Panc1 (cell line): Measurements from ENCODE around the gene DLGAP1. TPM values are rescaled to one million over a fixed set of nuclear protein-coding genes. Genes with fewer than 3 reads are reported as not detected.

Experiments used
- ATAC-seq: fragments of 200-7000 bp; cut with Tn5 transposase; 2 replicates; pipeline ENCODE4 v1.9.1; 2020; ENCODE audit warnings: mild to moderate bottlenecking, moderate library complexity
- BruUV-seq: library from RNA; stranded (reverse); fragments of 400-500 nt; replicated peaks from 2 replicates; lab custom pipeline; 2021; lab: Mats Ljungman, UMichigan
- CTCF ChIA-PET: fragments of 300-600 bp; sonication (Branson Sonifier 250); formaldehyde crosslinking; loops from one replicate; lab custom pipeline; 2022; ENCODE audit warnings: antibody characterized with exemption; lab: Charles Lee
- POLR2A ChIA-PET: fragments of 300-600 bp; sonication (Branson Sonifier 250); formaldehyde crosslinking; loops from one replicate; lab custom pipeline; 2022; ENCODE audit warnings: antibody characterized with exemption; lab: Charles Lee
- DNase-seq: peaks from one replicate; pipeline ENCODE4 v3.0.0-alpha.2; 2010; ENCODE audit warnings: low read depth, low spot score
- H3K27ac ChIP-seq: 2 replicates; pipeline ENCODE4 v1.5.1; 2011; ENCODE audit warnings: mild to moderate bottlenecking, low read length, inconsistent platforms
- H3K27me3 ChIP-seq: fragments of 200-500 bp; sonication (Bioruptor generic); 2 replicates; pipeline ENCODE4 v1.6.0; 2014; ENCODE audit warnings: low read length, inconsistent platforms; ENCODE audit not compliant: control insufficient read depth, insufficient read depth
- H3K36me3 ChIP-seq: fragments of 200-500 bp; sonication (Bioruptor generic); 2 replicates; pipeline ENCODE4 v1.5.1; 2014; ENCODE audit warnings: inconsistent platforms, mild to moderate bottlenecking, low read length, moderate library complexity; ENCODE audit not compliant: control insufficient read depth, insufficient read depth
- H3K4me1 ChIP-seq: 2 replicates; pipeline ENCODE4 v1.5.1; 2011; ENCODE audit warnings: inconsistent platforms, mild to moderate bottlenecking, low read length, moderate library complexity; ENCODE audit not compliant: control insufficient read depth, insufficient read depth
- H3K4me3 ChIP-seq, 2 experiments: 2 replicates each; pipeline ENCODE4 v1.5.1; 2011 to 2012; ENCODE audit warnings: low read depth in 2 of 2, low read length in 2 of 2, mild to moderate bottlenecking in 2 of 2, inconsistent platforms in 1 of 2, moderate library complexity in 1 of 2
- H3K9me3 ChIP-seq: fragments of 200-500 bp; sonication (Bioruptor generic); 2 replicates; pipeline ENCODE4 v1.5.1; 2014; ENCODE audit warnings: low read depth, mild to moderate bottlenecking, inconsistent platforms, low read length, moderate library complexity; ENCODE audit not compliant: control insufficient read depth, insufficient read depth
- POLR2AphosphoS5 ChIP-seq: IDR thresholded peaks from 2 replicates; pipeline ENCODE4 v1.6.1; 2012; ENCODE audit warnings: mild to moderate bottlenecking, low read depth, low read length, moderate library complexity
- SIN3A ChIP-seq: IDR thresholded peaks from 2 replicates; pipeline ENCODE4 v1.6.1; 2012; ENCODE audit warnings: low read depth, mild to moderate bottlenecking, low read length, moderate library complexity, borderline replicate concordance; ENCODE audit not compliant: insufficient read depth
- TCF7L2 ChIP-seq: IDR thresholded peaks from 2 replicates; pipeline ENCODE4 v1.6.1; 2011; ENCODE audit warnings: mild to moderate bottlenecking, low read depth, low read length, inconsistent platforms
- in situ Hi-C: cut with HindIII; loops from 2 replicates; pipeline ENCODE4 v1.10.0; 2016; ENCODE audit warnings: low sequenced_read_pairs, low pct_unique_long_range_greater_than_20kb
- intact Hi-C: fragments of 100-400 bp; cut with micrococcal nuclease; formaldehyde crosslinking; loops from one replicate; pipeline ENCODE4 v1.10.0; 2022; ENCODE audit not compliant: unreplicated experiment
- total RNA-seq: library from RNA; stranded (reverse); gene quantifications from one replicate; pipeline ENCODE4 v1.2.1, GENCODE V29; 2021; ENCODE audit not compliant: unreplicated experiment
- TF ChIP-seq, protein P1 (sequence below): fragments of 450-650 bp; IDR thresholded peaks from 2 replicates; pipeline ENCODE4 v1.5.1; 2017; ENCODE audit warnings: mild to moderate bottlenecking
- TF ChIP-seq, protein P2 (sequence below), 2 experiments: IDR thresholded peaks; 2 replicates each; pipeline ENCODE4 v1.6.1; 2011 to 2012; ENCODE audit warnings: low read depth in 2 of 2, control low read depth in 1 of 2, low read length in 1 of 2, mild to moderate bottlenecking in 1 of 2, moderate library complexity in 1 of 2; ENCODE audit not compliant: insufficient read depth in 1 of 2

The DLGAP1 gene
- total RNA-seq, 1 experiment from 2014 or later = 1.8 TPM

DNA sequence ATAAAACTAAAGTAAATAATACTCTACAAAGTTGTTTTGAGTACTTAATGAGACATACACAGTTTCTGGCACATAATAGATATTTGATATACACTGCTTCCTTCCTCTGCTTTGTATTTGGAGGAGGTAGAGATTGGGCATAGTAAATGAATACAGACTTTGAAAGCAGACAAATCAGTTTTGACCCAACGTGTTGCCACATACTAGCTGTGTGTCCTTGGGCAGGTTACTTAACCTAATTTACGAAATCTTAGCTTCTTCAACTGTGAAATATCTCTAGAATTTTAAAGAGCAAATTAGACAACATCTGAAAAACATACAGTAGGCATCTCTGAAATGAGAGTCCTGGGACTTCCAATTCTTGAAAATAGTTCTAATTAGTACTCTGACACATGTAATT is 579.7 kb downstream of the DLGAP1 start:
- ChIA-PET POLR2A (interaction anchor here (0.7 to 1.0 kb wide), 2 partner anchors 212 to 563 kb away, joined by 3 to 5 read pairs; no protein-coding TSS in a partner anchor), CTCF (no interaction called here)
- no peaks in the 10 kb centered on the region; the same call in 1 of the 2 replicates for H3K27me3 ChIP-seq
- H3K9me3 ChIP-seq = no peaks in the 10 kb centered on the region
- no peak for TF ChIP-seq SIN3A
- TF ChIP-seq, protein P1, sequence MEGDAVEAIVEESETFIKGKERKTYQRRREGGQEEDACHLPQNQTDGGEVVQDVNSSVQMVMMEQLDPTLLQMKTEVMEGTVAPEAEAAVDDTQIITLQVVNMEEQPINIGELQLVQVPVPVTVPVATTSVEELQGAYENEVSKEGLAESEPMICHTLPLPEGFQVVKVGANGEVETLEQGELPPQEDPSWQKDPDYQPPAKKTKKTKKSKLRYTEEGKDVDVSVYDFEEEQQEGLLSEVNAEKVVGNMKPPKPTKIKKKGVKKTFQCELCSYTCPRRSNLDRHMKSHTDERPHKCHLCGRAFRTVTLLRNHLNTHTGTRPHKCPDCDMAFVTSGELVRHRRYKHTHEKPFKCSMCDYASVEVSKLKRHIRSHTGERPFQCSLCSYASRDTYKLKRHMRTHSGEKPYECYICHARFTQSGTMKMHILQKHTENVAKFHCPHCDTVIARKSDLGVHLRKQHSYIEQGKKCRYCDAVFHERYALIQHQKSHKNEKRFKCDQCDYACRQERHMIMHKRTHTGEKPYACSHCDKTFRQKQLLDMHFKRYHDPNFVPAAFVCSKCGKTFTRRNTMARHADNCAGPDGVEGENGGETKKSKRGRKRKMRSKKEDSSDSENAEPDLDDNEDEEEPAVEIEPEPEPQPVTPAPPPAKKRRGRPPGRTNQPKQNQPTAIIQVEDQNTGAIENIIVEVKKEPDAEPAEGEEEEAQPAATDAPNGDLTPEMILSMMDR = no peak
- no peak for TF ChIP-seq POLR2AphosphoS5
- TF ChIP-seq TCF7L2 = no peak
- TF ChIP-seq, protein P2, sequence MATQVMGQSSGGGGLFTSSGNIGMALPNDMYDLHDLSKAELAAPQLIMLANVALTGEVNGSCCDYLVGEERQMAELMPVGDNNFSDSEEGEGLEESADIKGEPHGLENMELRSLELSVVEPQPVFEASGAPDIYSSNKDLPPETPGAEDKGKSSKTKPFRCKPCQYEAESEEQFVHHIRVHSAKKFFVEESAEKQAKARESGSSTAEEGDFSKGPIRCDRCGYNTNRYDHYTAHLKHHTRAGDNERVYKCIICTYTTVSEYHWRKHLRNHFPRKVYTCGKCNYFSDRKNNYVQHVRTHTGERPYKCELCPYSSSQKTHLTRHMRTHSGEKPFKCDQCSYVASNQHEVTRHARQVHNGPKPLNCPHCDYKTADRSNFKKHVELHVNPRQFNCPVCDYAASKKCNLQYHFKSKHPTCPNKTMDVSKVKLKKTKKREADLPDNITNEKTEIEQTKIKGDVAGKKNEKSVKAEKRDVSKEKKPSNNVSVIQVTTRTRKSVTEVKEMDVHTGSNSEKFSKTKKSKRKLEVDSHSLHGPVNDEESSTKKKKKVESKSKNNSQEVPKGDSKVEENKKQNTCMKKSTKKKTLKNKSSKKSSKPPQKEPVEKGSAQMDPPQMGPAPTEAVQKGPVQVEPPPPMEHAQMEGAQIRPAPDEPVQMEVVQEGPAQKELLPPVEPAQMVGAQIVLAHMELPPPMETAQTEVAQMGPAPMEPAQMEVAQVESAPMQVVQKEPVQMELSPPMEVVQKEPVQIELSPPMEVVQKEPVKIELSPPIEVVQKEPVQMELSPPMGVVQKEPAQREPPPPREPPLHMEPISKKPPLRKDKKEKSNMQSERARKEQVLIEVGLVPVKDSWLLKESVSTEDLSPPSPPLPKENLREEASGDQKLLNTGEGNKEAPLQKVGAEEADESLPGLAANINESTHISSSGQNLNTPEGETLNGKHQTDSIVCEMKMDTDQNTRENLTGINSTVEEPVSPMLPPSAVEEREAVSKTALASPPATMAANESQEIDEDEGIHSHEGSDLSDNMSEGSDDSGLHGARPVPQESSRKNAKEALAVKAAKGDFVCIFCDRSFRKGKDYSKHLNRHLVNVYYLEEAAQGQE (IDR thresholded peaks at IDR 0.05; ENCODE audit: insufficient read depth in 1 of 2, low read depth in 2 of 2, low read length in 1 of 2) = no peak
- H3K4me3 ChIP-seq = no peak overlapping the region
- in situ Hi-C loops (no loop called here), intact Hi-C loops (no loop called here)
- H3K36me3 ChIP-seq = no peaks in the 10 kb centered on the region
- H3K4me1 ChIP-seq = peaks cover 9% of the 10 kb centered on the region
- DNase-seq (no peak), ATAC-seq (no peak)
- BruUV-seq = no TSS peak
- no peak overlapping the region for H3K27ac ChIP-seq

DNA sequence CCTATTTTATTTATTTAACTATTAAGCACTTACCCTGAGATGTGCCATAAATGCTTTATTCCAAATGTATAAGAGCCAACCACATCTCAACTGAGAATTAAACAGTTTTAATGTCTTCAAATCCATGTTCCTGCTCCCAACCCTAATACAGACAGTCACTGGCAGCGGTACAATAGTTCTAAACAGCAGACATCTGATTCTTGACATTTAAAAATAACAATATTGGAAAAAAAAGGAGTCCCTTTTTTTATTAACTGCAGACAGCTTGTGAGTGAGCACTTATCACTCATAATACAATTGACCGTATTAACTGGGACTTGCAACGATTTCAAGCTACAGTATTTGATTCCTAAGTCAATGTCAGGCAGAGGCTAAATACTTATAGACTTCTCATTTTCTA is 580.5 kb downstream of the DLGAP1 start:
- Histone ChIP-seq H3K36me3 (no peaks in the 10 kb centered on the region), H3K9me3 (no peaks in the 10 kb centered on the region), H3K4me1 (peaks cover 9% of the 10 kb centered on the region), H3K27me3 (no peaks in the 10 kb centered on the region; the same call in 1 of the 2 replicates), H3K4me3 (no peak overlapping the region), H3K27ac (no peak overlapping the region)
- ChIA-PET POLR2A (no interaction called here), CTCF (no interaction called here)
- in situ Hi-C loops = no loop called here
- ATAC-seq = no peak
- BruUV-seq = no TSS peak
- intact Hi-C loops = no loop called here
- TF ChIP-seq POLR2AphosphoS5 (no peak), TCF7L2 (no peak), SIN3A (no peak)
- TF ChIP-seq, protein P1 = no peak
- TF ChIP-seq, protein P2 (IDR thresholded peaks at IDR 0.05; ENCODE audit: insufficient read depth in 1 of 2, low read depth in 2 of 2, low read length in 1 of 2) = no peak
- DNase-seq = no peak
